Liver (tissue), 9 donors: ENCODE measurements around the gene FRRS1. TPM values are rescaled to one million over a fixed set of nuclear protein-coding genes. Genes with fewer than 3 reads are reported as not detected.

ENCODE experiments used
- DNase-seq: peaks from one replicate; pipeline ENCODE4 v3.0.0-alpha.2; 2017; ENCODE audit warnings: low spot score
- H3K27ac ChIP-seq, 2 donors: one replicate each; pipeline ENCODE4 v1.7.0; 2013; ENCODE audit warnings: inconsistent platforms in 2 of 2, low read length in 2 of 2, control low read depth in 1 of 2, low read depth in 1 of 2, mild to moderate bottlenecking in 1 of 2
- H3K27me3 ChIP-seq, 4 donors: one replicate each; pipeline versions ENCODE4 v1.6.1 to v1.7.0; 2013; ENCODE audit warnings: low read length in 3 of 4, inconsistent platforms in 1 of 4, mild to moderate bottlenecking in 1 of 4, moderate library complexity in 1 of 4; ENCODE audit not compliant: control insufficient read depth in 4 of 4, insufficient read depth in 4 of 4
- H3K36me3 ChIP-seq, 4 donors: one replicate each; pipeline versions ENCODE4 v1.6.1 to v1.7.0; 2013; ENCODE audit warnings: low read length in 3 of 4, mild to moderate bottlenecking in 3 of 4, low read depth in 1 of 4, moderate library complexity in 1 of 4; ENCODE audit not compliant: control insufficient read depth in 4 of 4, insufficient read depth in 3 of 4
- H3K4me1 ChIP-seq, 4 donors: one replicate each; pipeline versions ENCODE4 v1.6.1 to v1.7.0; 2013; ENCODE audit warnings: low read length in 3 of 4, mild to moderate bottlenecking in 3 of 4, moderate library complexity in 1 of 4; ENCODE audit not compliant: control insufficient read depth in 4 of 4, insufficient read depth in 4 of 4
- H3K4me3 ChIP-seq, 3 donors: one replicate each; pipeline versions ENCODE4 v1.6.1 to v1.7.0; 2013; ENCODE audit warnings: low read length in 3 of 3, control low read depth in 1 of 3, low read depth in 1 of 3, mild to moderate bottlenecking in 1 of 3
- H3K9ac ChIP-seq, 2 donors: one replicate each; pipeline ENCODE4 v1.7.0; 2013; ENCODE audit warnings: low read length in 2 of 2, mild to moderate bottlenecking in 2 of 2, moderate library complexity in 2 of 2, control low read depth in 1 of 2, low read depth in 1 of 2
- H3K9me3 ChIP-seq, 4 donors: one replicate each; pipeline versions ENCODE4 v1.6.1 to v1.7.0; 2013; ENCODE audit warnings: low read length in 3 of 4; ENCODE audit not compliant: control insufficient read depth in 4 of 4
- CTCF ChIP-seq: fragments of 150-350 bp; IDR thresholded peaks from 2 replicates; pipeline ENCODE4 v1.5.1; 2017; ENCODE audit warnings: improper control_type of control experiment, low read depth, low read length; ENCODE audit not compliant: missing input control
- FOXA1 ChIP-seq: IDR thresholded peaks from 2 replicates; pipeline ENCODE4 v1.6.1; 2016; ENCODE audit warnings: antibody characterized with exemption
- GABPA ChIP-seq, 2 donors: IDR thresholded peaks in 1 of 2; conservative IDR thresholded peaks in 1 of 2; 2 replicates each; pipeline ENCODE4 v1.6.1; 2016; ENCODE audit warnings: antibody characterized with exemption in 2 of 2, mild to moderate bottlenecking in 1 of 2, moderate library complexity in 1 of 2
- HNF4A ChIP-seq, 2 donors: conservative IDR thresholded peaks; 2 replicates each; pipeline ENCODE4 v1.6.1; 2016; ENCODE audit warnings: antibody characterized with exemption in 2 of 2, mild to moderate bottlenecking in 2 of 2
- HNF4G ChIP-seq: IDR thresholded peaks from 2 replicates; pipeline ENCODE4 v1.6.1; 2016; ENCODE audit warnings: antibody characterized with exemption
- JUND ChIP-seq, 2 donors: IDR thresholded peaks; 2 replicates each; pipeline ENCODE4 v1.6.1; 2016; ENCODE audit warnings: antibody characterized with exemption in 2 of 2
- MAX ChIP-seq: IDR thresholded peaks from 2 replicates; pipeline ENCODE4 v1.6.1; 2016; ENCODE audit warnings: antibody characterized with exemption
- NR2F2 ChIP-seq: IDR thresholded peaks from 2 replicates; pipeline ENCODE4 v1.6.1; 2016; ENCODE audit warnings: antibody characterized with exemption
- RAD21 ChIP-seq, 2 donors: IDR thresholded peaks; 2 replicates each; pipeline ENCODE4 v1.6.1; 2016; ENCODE audit warnings: antibody characterized with exemption in 2 of 2, mild to moderate bottlenecking in 2 of 2
- REST ChIP-seq: IDR thresholded peaks from 2 replicates; pipeline ENCODE4 v1.6.1; 2016; ENCODE audit warnings: antibody characterized with exemption, mild to moderate bottlenecking
- YY1 ChIP-seq: IDR thresholded peaks from 2 replicates; pipeline ENCODE4 v1.6.1; 2016; ENCODE audit warnings: antibody characterized with exemption, mild to moderate bottlenecking
- ZBTB33 ChIP-seq: IDR thresholded peaks from 2 replicates; pipeline ENCODE4 v1.6.1; 2016; ENCODE audit warnings: antibody characterized with exemption
- WGBS: extraction: QIAGEN DNeasy Blood & Tissue Kit; methylation state at CpG from one replicate; pipeline ENCODE4 v1.1.7; 2013; 5-methylcytosine and 5-hydroxymethylcytosine counted together
- polyA plus RNA-seq, 2 donors: library from polyadenylated mRNA; stranded (reverse) in 1 of 2; unstranded in 1 of 2; fragments of 200-250 nt in 1 of 2; fragments of >200 nt in 1 of 2; fragmentation: Nextera tagmentation in 1 of 2; extraction: Ambion mirVana in 1 of 2; gene quantifications; one replicate each; pipeline versions ENCODE4 v1.2.1 to v1.2.3, GENCODE V29; 2013 to 2015
- total RNA-seq, 2 donors: library from RNA; depleted of rRNA; stranded (reverse); fragments of >200 nt; gene quantifications; one replicate each; pipeline ENCODE4 v1.2.3, GENCODE V29; 2014
- donor health status: healthy.
- donor health status: healthy.
- donor health status: healthy.
- donor health status: healthy.
- donor health status: healthy.

FRRS1 gene
- total and polyA plus RNA-seq, 4 donors, result 2.7 to 87.4 (median 30.4) TPM

- WGBS, result 38% methylated on average over 2 of the region's 2 CpGs
- Histone ChIP-seq H3K9me3 (no peaks in the 10 kb centered on the region), H3K9ac (peak overlapping the region; percentile 87 to 99), H3K36me3 (no peaks in the 10 kb centered on the region), H3K4me3 (peak overlapping the region; percentile 52 to 75 (median 73)), H3K27me3 (no peaks in the 10 kb centered on the region), H3K27ac (peak overlapping the region; percentile 79 to 81), H3K4me1 (peaks cover 8 to 34% (median 18%) of the 10 kb centered on the region in 4 donors)
- peak; percentile 83 for TF ChIP-seq YY1
- peak; percentile 59 to 61 for TF ChIP-seq HNF4A (conservative IDR thresholded peaks at IDR 0.05)
- peak; percentile 30 for TF ChIP-seq HNF4G
- no peak for TF ChIP-seq NR2F2
- DNase-seq, result no peak
Measured at GRCh38 chr1:99764439-99764838, 2.0 kb downstream of the FRRS1 start.

GRCh38 chr1:99763956-99764355 lies 2.5 kb downstream of the FRRS1 start:
- 45% methylated on average over 2 of the region's 2 CpGs for WGBS
- Histone ChIP-seq H3K27me3 (no peaks in the 10 kb centered on the region), H3K36me3 (no peaks in the 10 kb centered on the region), H3K4me3 (peak overlapping the region; percentile 34 to 75 (median 73)), H3K4me1 (peaks cover 8 to 36% (median 22%) of the 10 kb centered on the region in 4 donors), H3K27ac (peak overlapping the region; percentile 79 to 81), H3K9me3 (no peaks in the 10 kb centered on the region), H3K9ac (peak overlapping the region in 1 of 2 donors; percentile 99)
- TF ChIP-seq JUND (IDR thresholded peaks at IDR 0.05) (no peak), RAD21 (IDR thresholded peaks at IDR 0.05) (no peak), HNF4A (conservative IDR thresholded peaks at IDR 0.05) (no peak)
- no peak for DNase-seq

GRCh38 chr1:99761774-99762173 lies 4.7 kb downstream of the FRRS1 start:
- Histone ChIP-seq H3K27me3 (no peaks in the 10 kb centered on the region), H3K36me3 (no peaks in the 10 kb centered on the region), H3K9me3 (no peaks in the 10 kb centered on the region), H3K4me1 (peaks cover 12 to 42% (median 24%) of the 10 kb centered on the region in 4 donors), H3K4me3 (no peak overlapping the region), H3K27ac (peak overlapping the region; percentile 61 to 77), H3K9ac (peak overlapping the region in 1 of 2 donors; percentile 50)
- 97% methylated on average over 1 of the region's 1 CpG for WGBS
- TF ChIP-seq ZBTB33 (no peak), HNF4A (conservative IDR thresholded peaks at IDR 0.05) (no peak), MAX (no peak), REST (no peak), FOXA1 (no peak), NR2F2 (no peak), YY1 (no peak), RAD21 (IDR thresholded peaks at IDR 0.05) (no peak), GABPA (IDR thresholded peaks at IDR 0.05 in 1 of 2, conservative IDR thresholded peaks at IDR 0.05 in 1 of 2) (no peak), CTCF (no peak)
- DNase-seq, result no peak
